Psoas muscle (tissue), 8 donors: ENCODE measurements around the gene MTUS2. TPM values are rescaled to one million over a fixed set of nuclear protein-coding genes. Genes with fewer than 3 reads are reported as not detected.

Source experiments
- ATAC-seq, 4 donors: fragments of 200-7000 bp; cut with Tn5 transposase; one replicate each; pipeline ENCODE4 v1.9.1; 2020; ENCODE audit warnings: moderate library complexity in 3 of 4, mild to moderate bottlenecking in 2 of 4
- DNase-seq, 2 donors: peaks; one replicate each; pipeline ENCODE4 v3.0.0-alpha.2; 2020
- H3K27ac ChIP-seq: fragments of 200-600 bp; one replicate; pipeline ENCODE4 v1.8.0; 2022
- H3K27me3 ChIP-seq, 3 donors: fragments of 200-600 bp in 1 of 3; one replicate each; pipeline versions ENCODE4 v1.6.1 to v1.8.0; 2013 to 2022; ENCODE audit warnings: low read length in 2 of 3, mild to moderate bottlenecking in 2 of 3, moderate library complexity in 1 of 3; ENCODE audit not compliant: insufficient read depth in 3 of 3
- H3K36me3 ChIP-seq, 2 donors: fragments of 200-600 bp in 1 of 2; one replicate each; pipeline versions ENCODE4 v1.6.1 to v1.8.0; 2013 to 2022; ENCODE audit warnings: low read depth in 1 of 2, mild to moderate bottlenecking in 1 of 2, moderate library complexity in 1 of 2; ENCODE audit not compliant: insufficient read depth in 1 of 2
- H3K4me1 ChIP-seq: fragments of 200-600 bp; one replicate; pipeline ENCODE4 v1.8.0; 2022
- H3K4me3 ChIP-seq: fragments of 200-600 bp; one replicate; pipeline ENCODE4 v1.8.0; 2022; ENCODE audit warnings: mild to moderate bottlenecking
- H3K9me3 ChIP-seq: fragments of 200-600 bp; one replicate; pipeline ENCODE4 v1.8.0; 2022
- WGBS, 3 donors: extraction: QIAGEN DNeasy Blood & Tissue Kit; methylation state at CpG; one replicate each; pipeline versions ENCODE4 v1.1.6 to v1.1.7; 2013; 5-methylcytosine and 5-hydroxymethylcytosine counted together
- intact Hi-C, 2 donors: fragments of 100-400 bp; cut with DNase I; formaldehyde crosslinking; loops; one replicate each; pipeline versions ENCODE4 v1.11.0 to v1.14.2; 2022
- polyA plus RNA-seq, 3 donors: library from polyadenylated mRNA; stranded (reverse); fragments of 200-250 nt; gene quantifications; one replicate each; pipeline ENCODE4 v1.2.3, GENCODE V29; 2013
- total RNA-seq, 4 donors: library from RNA; stranded (reverse); fragmentation: NEBNext Ultra II Directional in 2 of 4; extraction: Animal tissue kit (Norgen Biotek cat#: 25700) in 2 of 4; gene quantifications; one replicate each; pipeline versions ENCODE4 v1.2.1 to v1.2.4, GENCODE V29; 2021 to 2023
- TF ChIP-seq, protein P1 (sequence below): fragments of 200-600 bp; IDR thresholded peaks from one replicate; pipeline ENCODE4 v1.8.0; 2022; ENCODE audit warnings: antibody characterized with exemption
- donor health status: healthy with polysubstance abuse.
- donor health status: DM: no; HTN: no; CAD: no; lungs with moderate emphysema.
- donor health status: Bipolar disorder and iron deficiency.
- donor health status: healthy.
- donor health status: DM: yes; HTN: yes; CAD: no.
- donor health status: DM: no; HTN: no; CAD: no.
- donor health status: DM: no; HTN: no; CAD: no.
- donor health status: DM: yes; HTN: yes; CAD: no.

MTUS2 gene
- total and polyA plus RNA-seq, 7 donors: 0.03 to 0.79 (median 0.14) TPM; not detected in 2

GRCh38 chr13:29101905-29102304 is 281.8 kb downstream of the MTUS2 start:
- H3K36me3 ChIP-seq: no peaks in the 10 kb centered on the region

DNA sequence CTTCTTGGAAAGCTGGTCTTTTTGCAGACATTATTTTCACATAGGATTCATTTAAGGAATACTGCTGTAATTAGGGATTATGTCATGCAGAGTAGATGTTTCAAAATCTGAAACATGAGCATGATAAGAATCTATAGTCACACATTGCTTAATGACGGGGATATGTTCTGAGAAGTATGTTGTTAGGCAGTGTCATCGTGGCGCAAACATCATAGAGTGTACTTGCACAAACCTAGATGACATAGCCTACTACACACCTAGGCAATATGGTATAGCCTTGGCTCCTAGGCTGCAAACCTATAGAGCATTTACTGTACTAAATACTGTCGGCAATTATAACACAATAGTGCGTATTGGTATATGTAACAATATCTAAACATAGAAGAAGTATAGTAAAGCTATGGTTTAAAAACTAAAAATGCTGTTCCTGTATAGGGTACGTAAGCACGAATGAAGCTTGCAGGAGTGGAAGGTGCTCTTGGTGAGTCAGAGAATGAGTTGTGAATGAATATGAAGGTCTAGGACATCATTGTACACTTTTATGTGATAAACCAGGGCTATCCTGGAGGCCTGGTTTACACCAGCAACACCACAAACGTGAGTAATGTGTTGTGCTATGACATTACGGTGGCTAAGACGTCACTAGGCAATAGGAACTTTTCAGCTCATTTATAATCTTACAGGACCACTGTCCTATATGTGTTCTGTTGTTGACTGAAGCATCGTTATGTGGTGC is 283.1 kb downstream of the MTUS2 start:
- no peak overlapping the region for H3K27ac ChIP-seq
- intact Hi-C loops: no loop called here
- TF ChIP-seq, protein P1, sequence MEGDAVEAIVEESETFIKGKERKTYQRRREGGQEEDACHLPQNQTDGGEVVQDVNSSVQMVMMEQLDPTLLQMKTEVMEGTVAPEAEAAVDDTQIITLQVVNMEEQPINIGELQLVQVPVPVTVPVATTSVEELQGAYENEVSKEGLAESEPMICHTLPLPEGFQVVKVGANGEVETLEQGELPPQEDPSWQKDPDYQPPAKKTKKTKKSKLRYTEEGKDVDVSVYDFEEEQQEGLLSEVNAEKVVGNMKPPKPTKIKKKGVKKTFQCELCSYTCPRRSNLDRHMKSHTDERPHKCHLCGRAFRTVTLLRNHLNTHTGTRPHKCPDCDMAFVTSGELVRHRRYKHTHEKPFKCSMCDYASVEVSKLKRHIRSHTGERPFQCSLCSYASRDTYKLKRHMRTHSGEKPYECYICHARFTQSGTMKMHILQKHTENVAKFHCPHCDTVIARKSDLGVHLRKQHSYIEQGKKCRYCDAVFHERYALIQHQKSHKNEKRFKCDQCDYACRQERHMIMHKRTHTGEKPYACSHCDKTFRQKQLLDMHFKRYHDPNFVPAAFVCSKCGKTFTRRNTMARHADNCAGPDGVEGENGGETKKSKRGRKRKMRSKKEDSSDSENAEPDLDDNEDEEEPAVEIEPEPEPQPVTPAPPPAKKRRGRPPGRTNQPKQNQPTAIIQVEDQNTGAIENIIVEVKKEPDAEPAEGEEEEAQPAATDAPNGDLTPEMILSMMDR: no peak
- ATAC-seq: no peak
- H3K4me1 ChIP-seq: no peaks in the 10 kb centered on the region
- WGBS, 3 donors: 71% methylated on average over 11 of the region's 11 CpGs
- peaks cover 0 to 2% (median 0%) of the 10 kb centered on the region in 3 donors for H3K27me3 ChIP-seq
- H3K9me3 ChIP-seq: no peaks in the 10 kb centered on the region
- no peaks in the 10 kb centered on the region for H3K36me3 ChIP-seq
- H3K4me3 ChIP-seq: no peak overlapping the region
- DNase-seq: no peak

More at GRCh38 chr13:29101905-29102304, 281.8 kb downstream of the MTUS2 start:
- TF ChIP-seq, protein P1: no peak
- H3K9me3 ChIP-seq: no peaks in the 10 kb centered on the region
- WGBS, 3 donors: 66 to 72% (median 70%) methylated on average over 3 of the region's 3 CpGs
- H3K27ac ChIP-seq: no peak overlapping the region
- no peak overlapping the region for H3K4me3 ChIP-seq
- no peaks in the 10 kb centered on the region for H3K4me1 ChIP-seq
- ATAC-seq: no peak
- DNase-seq: no peak
- H3K27me3 ChIP-seq: peaks cover 0 to 2% (median 0%) of the 10 kb centered on the region in 3 donors
- intact Hi-C loops: no loop called here

DNA sequence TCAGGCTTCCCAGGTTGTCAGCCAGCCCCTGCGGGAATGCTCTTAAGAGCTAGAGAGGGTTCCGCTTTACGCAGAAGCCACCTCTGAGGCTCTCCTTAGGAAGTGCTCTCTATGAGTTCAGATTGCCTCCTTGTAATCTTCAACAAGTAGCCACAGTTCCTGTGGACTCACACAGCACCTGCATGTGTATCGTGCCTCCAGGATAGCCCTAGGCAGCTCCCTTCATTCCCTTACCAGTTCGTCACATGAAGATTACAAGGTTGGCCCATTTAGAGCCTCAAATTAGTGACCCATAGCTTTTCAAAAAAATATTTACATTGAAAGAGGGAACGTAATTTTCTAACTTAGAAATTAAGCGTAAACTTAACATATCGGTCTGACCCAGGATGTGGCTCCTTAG is 284.3 kb downstream of the MTUS2 start:
- no peaks in the 10 kb centered on the region for H3K27me3 ChIP-seq
- H3K4me3 ChIP-seq: no peak overlapping the region
- 81 to 88% (median 83%) methylated on average over 8 of the region's 8 CpGs for WGBS, 3 donors
- no peaks in the 10 kb centered on the region for H3K4me1 ChIP-seq
- no peaks in the 10 kb centered on the region for H3K36me3 ChIP-seq
- no peak overlapping the region for H3K27ac ChIP-seq
- TF ChIP-seq, protein P1: no peak
- no peaks in the 10 kb centered on the region for H3K9me3 ChIP-seq
- intact Hi-C loops: no loop called here
- no peak for ATAC-seq
- DNase-seq: no peak

- intact Hi-C loops: no loop called here
- H3K27me3 ChIP-seq: no peaks in the 10 kb centered on the region
- no peaks in the 10 kb centered on the region for H3K36me3 ChIP-seq
- no peak overlapping the region for H3K27ac ChIP-seq
- H3K9me3 ChIP-seq: no peaks in the 10 kb centered on the region
- WGBS, 3 donors: 58 to 61% (median 59%) methylated on average over 4 of the region's 4 CpGs
- ATAC-seq (no peak), DNase-seq (no peak)
- TF ChIP-seq, protein P1: no peak
- H3K4me3 ChIP-seq: no peak overlapping the region
- no peaks in the 10 kb centered on the region for H3K4me1 ChIP-seq
These were observed 285.6 kb downstream of the MTUS2 start for GRCh38 chr13:29105779-29106178.

GRCh38 chr13:29106651-29107050 is 286.5 kb downstream of the MTUS2 start:
- TF ChIP-seq, protein P1: no peak
- 40 to 56% (median 56%) methylated on average over 1 of the region's 1 CpG for WGBS, 3 donors
- intact Hi-C loops: no loop called here

More at GRCh38 chr13:29106651-29107050, 286.5 kb downstream of the MTUS2 start:
- ATAC-seq (no peak), DNase-seq (no peak)
- H3K9me3 ChIP-seq: no peaks in the 10 kb centered on the region
- H3K36me3 ChIP-seq: no peaks in the 10 kb centered on the region
- peaks cover 0 to under 1% (median 0%) of the 10 kb centered on the region in 3 donors for H3K27me3 ChIP-seq
- no peaks in the 10 kb centered on the region for H3K4me1 ChIP-seq
- H3K4me3 ChIP-seq: no peak overlapping the region
- no peak overlapping the region for H3K27ac ChIP-seq
